GM19452 (cell line): ENCODE data around the gene COL18A1.
"Not testable (repeated sequence)": the region's sequence is repeated elsewhere in the genome, so short reads cannot be mapped to it uniquely, and the experiment has no call there.

Source experiments
- ATAC-seq: cut with Tn5 transposase; IDR thresholded peaks from one replicate; pipeline ENCODE4 v1.9.1; 2021; ENCODE audit not compliant: unreplicated experiment

The COL18A1 gene

GRCh38 chr21:45516071-45516670 is 111.2 kb downstream of the COL18A1 start:
- no peak for ATAC-seq

GRCh38 chr21:45516671-45517151 is 111.7 kb downstream of the COL18A1 start:
- ATAC-seq = no peak

- ATAC-seq = no peak
Observed at GRCh38 chr21:45517249-45518065, 112.5 kb downstream of the COL18A1 start.

DNA sequence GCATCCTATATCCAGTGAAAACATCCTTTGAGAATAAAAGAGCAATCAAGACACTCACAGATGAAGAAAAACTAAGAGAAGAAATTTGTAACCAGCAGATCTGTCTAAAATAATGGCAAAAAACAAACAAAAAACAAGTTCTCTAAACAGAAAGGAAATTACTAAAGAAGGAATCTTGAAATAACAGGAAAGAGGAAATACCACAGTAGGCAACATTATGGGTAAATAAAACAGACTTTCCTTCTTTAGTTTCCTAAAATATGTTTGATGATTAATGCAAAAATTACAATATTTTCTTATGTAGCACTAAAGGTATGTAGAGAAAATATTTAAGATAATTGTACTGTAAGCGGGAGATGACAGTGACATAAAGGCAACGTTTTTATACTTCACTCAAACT is 113.8 kb downstream of the COL18A1 start:
- ATAC-seq = no peak

DNA sequence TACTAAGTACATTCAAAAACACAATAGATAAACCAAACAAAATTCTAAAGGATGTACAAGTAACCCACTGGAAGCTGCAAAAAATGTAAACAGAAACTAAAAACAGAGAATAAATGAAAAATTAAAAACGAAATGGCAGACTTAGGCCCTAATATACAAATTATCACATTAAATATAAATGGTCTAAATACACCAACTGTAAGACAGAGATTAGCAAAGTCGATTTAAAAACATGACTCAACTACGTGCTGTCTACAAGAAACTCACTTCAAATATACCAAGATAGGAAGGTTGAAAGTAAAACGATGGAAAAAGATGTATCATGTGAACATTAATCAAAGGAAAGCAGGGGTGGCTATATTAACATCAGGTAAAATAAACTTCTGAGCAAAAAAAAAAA is 114.2 kb downstream of the COL18A1 start:
- no peak for ATAC-seq

GRCh38 chr21:45521241-45521640 is 116.3 kb downstream of the COL18A1 start:
- no peak for ATAC-seq

GRCh38 chr21:45522381-45522780 is 117.4 kb downstream of the COL18A1 start:
- ATAC-seq = no peak

DNA sequence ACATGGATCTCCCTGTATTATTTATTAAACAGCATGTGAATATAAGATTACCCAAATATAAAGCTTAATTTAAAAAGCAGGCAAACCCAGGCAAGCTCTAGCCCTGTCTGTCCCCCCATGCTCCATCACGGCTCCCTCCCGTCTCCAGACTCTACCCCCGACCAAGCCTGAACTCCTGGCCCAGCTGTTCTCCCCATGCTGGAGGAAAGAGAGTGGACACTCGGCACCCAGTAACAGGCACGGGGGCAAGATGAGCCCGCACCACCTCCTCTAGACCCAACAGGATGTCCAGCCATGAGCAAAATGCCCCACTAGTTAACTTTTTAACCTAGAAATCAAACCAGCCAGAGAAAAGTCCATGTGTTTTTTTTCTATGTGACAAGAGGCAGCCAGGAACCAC is 118.0 kb downstream of the COL18A1 start:
- no peak for ATAC-seq

DNA sequence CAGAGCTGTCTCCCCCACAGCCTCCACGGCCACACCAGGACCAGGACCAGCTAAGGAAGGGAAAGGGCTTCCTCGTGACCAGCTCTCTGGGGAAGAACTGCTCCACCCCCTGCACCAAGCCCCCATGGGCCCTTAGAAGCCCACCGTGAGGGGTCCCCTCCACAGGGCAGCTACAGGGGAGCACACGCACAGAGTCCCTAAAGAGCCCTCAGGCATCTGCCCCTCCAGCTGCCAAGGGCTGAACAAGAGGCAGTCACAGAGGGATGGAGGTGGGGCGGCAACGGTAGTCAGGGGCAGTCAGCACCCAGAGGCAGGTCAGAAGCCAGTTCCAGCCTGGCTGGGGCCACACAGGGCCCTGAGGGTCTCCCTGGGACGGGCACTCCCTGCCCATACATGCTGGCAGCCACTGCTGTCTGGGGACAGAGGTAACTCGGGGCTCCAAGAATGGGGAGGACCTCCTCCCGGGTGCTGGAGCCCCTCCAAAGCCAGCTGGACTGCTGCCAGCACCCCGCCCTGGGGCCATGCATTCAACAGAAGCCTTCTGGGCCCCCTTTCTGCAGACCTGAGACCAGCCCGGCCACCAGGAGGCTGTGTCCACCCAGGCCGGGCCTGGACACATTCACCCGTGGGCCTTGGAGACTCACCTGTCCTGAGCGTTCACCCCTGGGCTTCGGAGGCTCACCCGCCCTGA is 118.6 kb downstream of the COL18A1 start:
- ATAC-seq = no peak

GRCh38 chr21:45524756-45525152 is 119.8 kb downstream of the COL18A1 start:
- ATAC-seq = no peak

DNA sequence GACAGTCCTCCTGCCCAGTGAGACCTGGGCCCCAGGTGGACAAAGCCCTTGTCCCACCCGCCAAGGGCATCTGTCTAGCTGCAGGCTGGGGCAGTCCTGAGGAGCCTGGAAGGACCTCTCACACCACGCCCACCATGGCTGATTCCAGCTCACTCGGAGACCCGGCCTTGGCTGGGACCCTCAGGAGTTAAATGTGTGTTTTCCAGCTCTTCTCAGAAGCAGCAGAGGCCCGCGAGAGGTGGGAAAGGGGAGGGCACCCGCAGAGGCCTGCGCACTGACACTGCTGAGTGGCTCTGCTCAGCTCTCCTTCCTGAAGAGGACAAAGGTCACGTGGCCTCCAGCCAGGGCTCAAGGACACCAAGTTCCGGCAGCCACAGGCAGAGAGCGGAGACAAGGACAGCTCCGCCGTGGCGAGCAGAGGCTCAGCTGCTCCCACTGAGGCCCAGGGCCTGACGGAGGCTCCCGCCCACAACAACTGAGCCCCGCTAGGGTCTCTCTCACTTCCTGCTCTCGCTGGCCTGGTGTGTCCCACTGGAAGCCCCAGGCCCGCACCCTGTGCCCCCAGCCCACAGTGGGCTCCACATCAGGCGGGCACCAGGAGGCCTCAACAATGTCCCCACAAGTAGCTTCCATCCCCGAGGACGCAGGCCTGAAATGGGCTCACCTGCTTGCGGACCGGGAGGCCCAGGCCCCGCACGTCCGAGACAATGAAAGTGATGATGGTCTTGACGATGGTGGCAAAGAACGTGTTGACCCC is 120.4 kb downstream of the COL18A1 start:
- ATAC-seq = no peak

- ATAC-seq = no peak
Observed at GRCh38 chr21:45525910-45526306, 120.9 kb downstream of the COL18A1 start.

DNA sequence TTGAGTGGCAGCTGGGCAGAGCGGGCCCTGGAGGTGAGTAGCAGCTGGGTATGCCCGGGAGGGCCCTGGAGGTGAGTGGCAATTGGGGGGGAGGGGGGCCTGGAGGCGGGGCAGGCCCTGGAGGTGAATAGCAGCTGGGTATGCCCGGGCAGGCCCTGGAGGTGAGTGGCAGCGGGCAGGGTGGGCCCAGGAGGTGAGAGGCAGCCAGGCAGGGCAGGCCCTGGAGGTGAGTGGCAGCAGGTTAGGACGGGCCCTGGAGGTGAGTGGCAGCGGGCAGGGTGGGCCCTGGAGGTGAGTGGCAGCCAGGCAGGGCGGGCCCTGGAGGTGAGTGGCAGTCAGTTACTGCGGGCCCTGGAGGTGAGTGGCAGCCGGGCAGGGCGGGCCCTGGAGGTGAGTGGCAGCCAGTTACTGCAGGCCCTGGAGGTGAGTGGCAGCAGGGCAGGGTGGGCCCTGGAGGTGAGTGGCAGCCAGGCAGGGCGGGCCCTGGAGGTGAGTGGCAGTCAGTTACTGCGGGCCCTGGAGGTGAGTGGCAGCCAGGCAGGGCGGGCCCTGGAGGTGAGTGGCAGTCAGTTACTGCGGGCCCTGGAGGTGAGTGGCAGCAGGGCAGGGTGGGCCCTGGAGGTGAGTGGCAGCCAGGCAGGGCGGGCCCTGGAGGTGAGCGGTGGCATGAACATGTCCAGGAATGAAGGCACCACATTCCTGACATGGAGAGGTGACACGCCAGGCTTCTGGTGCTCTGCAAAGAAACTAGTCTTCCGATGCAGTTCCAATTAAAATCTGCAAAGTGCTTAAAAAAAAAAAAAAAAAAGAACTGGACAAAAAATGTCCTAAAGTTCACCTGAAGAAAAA is 122.4 kb downstream of the COL18A1 start:
- not testable (repeated sequence) for ATAC-seq

DNA sequence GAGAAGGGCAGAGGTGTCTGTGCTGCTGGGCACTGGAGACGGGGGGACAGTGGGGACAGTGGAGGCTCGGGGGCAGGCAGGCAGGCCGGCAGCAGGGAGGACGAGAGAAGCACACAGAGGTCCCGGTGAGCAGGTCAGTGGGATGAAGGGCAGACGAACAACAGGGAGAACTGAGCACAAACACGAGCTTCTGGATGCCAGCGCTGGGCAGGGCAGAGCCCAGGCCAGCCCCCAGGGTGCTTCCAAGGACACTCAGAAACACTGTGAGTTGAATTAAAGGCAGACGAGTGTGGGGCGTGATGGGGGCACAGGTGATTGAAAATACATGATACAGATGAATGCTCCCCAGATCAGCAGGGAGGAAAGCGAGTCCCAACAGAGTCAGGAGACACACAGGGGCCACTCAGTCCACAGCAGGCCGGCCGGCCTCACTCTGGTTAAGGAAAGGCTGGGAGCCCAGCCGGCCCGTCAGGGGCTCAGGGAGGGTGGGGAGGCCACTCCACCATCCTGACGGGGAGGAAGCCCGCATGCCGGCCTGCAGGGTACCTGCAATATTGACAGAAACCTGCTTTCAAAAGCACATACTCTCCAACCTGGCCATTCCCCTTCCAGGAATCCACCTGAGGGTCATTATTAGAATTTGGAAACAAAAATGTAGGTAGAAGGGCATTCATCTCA is 123.2 kb downstream of the COL18A1 start:
- no peak for ATAC-seq

GRCh38 chr21:45528981-45529784 is 124.2 kb downstream of the COL18A1 start:
- no peak for ATAC-seq

- no peak for ATAC-seq
Observed at GRCh38 chr21:45529785-45530422, 124.9 kb downstream of the COL18A1 start.

DNA sequence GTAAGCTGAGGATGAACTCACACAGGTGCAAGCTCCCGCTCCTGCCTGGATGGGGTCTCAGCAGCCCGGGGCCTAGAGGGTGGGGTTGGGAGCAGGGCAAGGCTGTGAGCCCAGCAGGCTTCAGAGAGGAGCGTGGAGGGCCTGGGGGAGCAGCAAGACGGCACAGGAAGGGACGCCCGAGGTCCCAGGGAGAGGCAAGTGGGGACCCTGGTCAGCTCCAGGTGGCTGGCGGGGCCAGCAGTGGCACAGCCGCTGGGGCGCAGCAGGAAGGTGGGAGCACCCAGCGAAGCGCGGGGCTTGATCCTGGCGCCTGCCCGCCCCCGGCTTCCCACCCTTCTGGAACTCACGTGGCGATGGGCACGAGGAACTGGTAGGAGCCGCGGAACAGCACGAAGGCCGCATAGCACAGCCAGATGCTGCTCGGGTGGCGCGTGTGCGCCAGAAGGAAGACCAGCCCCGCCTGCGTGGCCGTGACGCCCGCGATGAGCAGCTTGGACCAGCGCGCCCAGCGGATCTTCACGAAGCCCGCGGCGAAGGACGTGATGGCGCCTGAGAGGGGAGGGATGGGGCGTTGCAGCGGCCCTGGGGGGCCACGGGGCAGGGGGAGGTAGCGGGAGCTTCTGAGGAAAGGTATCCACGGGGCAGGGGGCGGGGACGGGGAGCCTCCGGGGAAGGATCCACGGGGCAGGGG is 125.6 kb downstream of the COL18A1 start:
- no peak for ATAC-seq

GRCh38 chr21:45531114-45531392 is 126.1 kb downstream of the COL18A1 start:
- ATAC-seq = not testable (repeated sequence)
